Endothelial cell of umbilical vein (primary cell): ENCODE data around the gene CXCL17. TPM values are rescaled to one million over a fixed set of nuclear protein-coding genes. Genes with fewer than 3 reads are reported as not detected.

Source experiments
- BruUV-seq: library from RNA; stranded (reverse); fragments of 400-500 nt; replicated peaks from 2 replicates; lab custom pipeline; 2021; lab: Mats Ljungman, UMichigan
- CTCF ChIA-PET: fragments of 300-600, 350-600 bp; sonication (Branson Sonifier 250); formaldehyde crosslinking; loops from one replicate; lab custom pipeline; 2021; ENCODE audit warnings: antibody characterized with exemption, inconsistent platforms; lab: Charles Lee
- POLR2A ChIA-PET: fragments of 300-600, 350-600 bp; sonication (Branson Sonifier 250); formaldehyde crosslinking; loops from one replicate; lab custom pipeline; 2021; ENCODE audit warnings: antibody characterized with exemption, inconsistent platforms; lab: Charles Lee
- DNase-seq: peaks from one replicate; pipeline ENCODE4 v3.0.0-alpha.2; 2011; ENCODE audit warnings: low read depth, low spot score
- FAIRE-seq: peaks from 2 replicates; lab custom pipeline; 2011; peaks lifted over from hg19 to GRCh38; lab: Jason Lieb, UNC
- H2AFZ ChIP-seq: 2 replicates; pipeline ENCODE4 v1.6.0; 2012; ENCODE audit warnings: low read depth, low read length, control low read depth, inconsistent platforms
- H3K27ac ChIP-seq: 2 replicates; pipeline ENCODE4 v1.5.1; 2011; ENCODE audit warnings: low read depth, mild to moderate bottlenecking, control low read depth, low read length, moderate library complexity; ENCODE audit not compliant: insufficient read depth
- H3K27me3 ChIP-seq, 2 experiments: 2 replicates each; pipeline versions ENCODE4 v1.6.0 to v1.6.1; 2011; ENCODE audit warnings: low read length in 2 of 2, mixed read lengths in 1 of 2; ENCODE audit not compliant: control insufficient read depth in 2 of 2, insufficient read depth in 2 of 2
- H3K36me3 ChIP-seq, 2 experiments: 2 replicates in 1 of 2; 3 replicates in 1 of 2; pipeline ENCODE4 v1.5.1; 2011; ENCODE audit warnings: low read length in 2 of 2, mild to moderate bottlenecking in 1 of 2, moderate library complexity in 1 of 2; ENCODE audit not compliant: control insufficient read depth in 2 of 2, insufficient read depth in 2 of 2; ENCODE audit errors: extremely low read depth in 1 of 2
- H3K4me1 ChIP-seq: 3 replicates; pipeline ENCODE4 v1.5.1; 2011; ENCODE audit warnings: mild to moderate bottlenecking, low read length; ENCODE audit not compliant: control insufficient read depth, insufficient read depth; ENCODE audit errors: extremely low read depth
- H3K4me2 ChIP-seq: 2 replicates; pipeline ENCODE4 v1.6.1; 2011; ENCODE audit warnings: low read length, control low read depth, mixed read lengths; ENCODE audit not compliant: insufficient read depth
- H3K4me3 ChIP-seq, 3 experiments: fragments of 200-600 bp in 1 of 3; sonication (generic), shearing (Covaris generic) in 1 of 3; replicated peaks in 1 of 3; 2 replicates each; pipeline ENCODE4 v1.5.1; 2011 to 2016; ENCODE audit warnings: control low read depth in 3 of 3, low read length in 3 of 3, mild to moderate bottlenecking in 2 of 3, inconsistent platforms in 1 of 3, low read depth in 1 of 3, moderate library complexity in 1 of 3; ENCODE audit not compliant: insufficient read depth in 1 of 3
- H3K79me2 ChIP-seq: 2 replicates; pipeline ENCODE4 v1.6.0; 2012; ENCODE audit warnings: low read length, inconsistent platforms; ENCODE audit not compliant: control insufficient read depth, insufficient read depth
- H3K9ac ChIP-seq: replicated peaks from 2 replicates; pipeline ENCODE3; 2011; ENCODE audit warnings: low read length, control low read depth; ENCODE audit not compliant: insufficient read depth; ENCODE audit errors: extremely low read depth
- H3K9me1 ChIP-seq: replicated peaks from 3 replicates; pipeline ENCODE4 v1.6.0; 2011; ENCODE audit warnings: mild to moderate bottlenecking, low read length; ENCODE audit not compliant: control insufficient read depth, insufficient read depth; ENCODE audit errors: extremely low read depth
- H3K9me3 ChIP-seq: replicated peaks from 2 replicates; pipeline ENCODE4 v1.5.1; 2012; ENCODE audit warnings: low read length, inconsistent platforms; ENCODE audit not compliant: control insufficient read depth, insufficient read depth
- H4K20me1 ChIP-seq: replicated peaks from 2 replicates; pipeline ENCODE3; 2011; ENCODE audit warnings: mild to moderate bottlenecking, low read length; ENCODE audit not compliant: control insufficient read depth, insufficient read depth; ENCODE audit errors: extremely low read depth
- EZH2 ChIP-seq: IDR thresholded peaks from 2 replicates; pipeline ENCODE4 v1.6.1; 2012; ENCODE audit warnings: borderline replicate concordance, low read depth, mild to moderate bottlenecking, moderate library complexity, low read length, inconsistent platforms; ENCODE audit not compliant: severe bottlenecking
- FOS ChIP-seq: IDR thresholded peaks from 2 replicates; pipeline ENCODE4 v1.6.1; 2011; ENCODE audit warnings: mild to moderate bottlenecking, low read length, moderate library complexity, borderline replicate concordance; ENCODE audit not compliant: insufficient read depth
- GATA2 ChIP-seq: IDR thresholded peaks from 2 replicates; pipeline ENCODE4 v1.7.0; 2011; ENCODE audit warnings: low read depth, mild to moderate bottlenecking, moderate library complexity, mixed read lengths, low read length; ENCODE audit not compliant: insufficient read length, insufficient read depth
- JUN ChIP-seq: IDR thresholded peaks from 2 replicates; pipeline ENCODE4 v1.6.1; 2011; ENCODE audit warnings: borderline replicate concordance, low read depth; ENCODE audit not compliant: insufficient read length, insufficient read depth
- MYC ChIP-seq: IDR thresholded peaks from one replicate; pipeline ENCODE4 v1.6.1; 2011; ENCODE audit warnings: mild to moderate bottlenecking, low read depth, low read length
- POLR2A ChIP-seq: IDR thresholded peaks from 2 replicates; pipeline ENCODE4 v1.6.1; 2012; ENCODE audit warnings: low read depth, mild to moderate bottlenecking, control low read depth, low read length
- POLR2AphosphoS5 ChIP-seq: IDR thresholded peaks from 2 replicates; pipeline ENCODE4 v1.6.1; 2012; ENCODE audit warnings: low read depth, mild to moderate bottlenecking, control low read depth, low read length, moderate library complexity; ENCODE audit not compliant: insufficient read depth
- dilution Hi-C: fragments of 300-500 bp; cut with MboI; formaldehyde crosslinking; loops from one replicate; pipeline ENCODE4 v1.15.0; 2019; ENCODE audit warnings: low sequenced_read_pairs; ENCODE audit not compliant: extremely low pct_ligation_motif_present
- intact Hi-C: fragments of 100-400 bp; cut with micrococcal nuclease; formaldehyde crosslinking; loops from one replicate; pipeline ENCODE4 v1.10.0; 2022
- polyA plus RNA-seq, 4 experiments: library from polyadenylated mRNA; depleted of rRNA in 3 of 4; stranded (reverse) in 3 of 4; unstranded in 1 of 4; fragments of >200 nt; gene quantifications; 2 replicates each; pipeline versions ENCODE4 v1.2.1 to v1.2.3, GENCODE V29; 2011 to 2012; ENCODE audit warnings: missing spikeins in 1 of 4
- total RNA-seq: library from RNA; stranded (reverse); gene quantifications from 2 replicates; pipeline ENCODE4 v1.2.3, GENCODE V29; 2021
- TF ChIP-seq, protein P1 (sequence below), 2 donors: IDR thresholded peaks; 1 replicate in 1 of 2; 2 replicates in 1 of 2; pipeline ENCODE4 v1.5.1; 2011; ENCODE audit warnings: low read length in 2 of 2, mild to moderate bottlenecking in 2 of 2, moderate library complexity in 2 of 2, control low read depth in 1 of 2, inconsistent platforms in 1 of 2, low read depth in 1 of 2; ENCODE audit not compliant: insufficient read depth in 1 of 2; ENCODE audit errors: extremely low read depth in 1 of 2
- TF ChIP-seq, protein P2 (sequence below): IDR thresholded peaks from 2 replicates; pipeline ENCODE4 v1.6.1; 2011; ENCODE audit not compliant: insufficient read depth, insufficient read length

CXCL17 gene
- total and polyA plus RNA-seq, 2 donors (not counting 3 experiments of a cell fraction or from before 2014, with no cell fraction given), result not detected

DNA sequence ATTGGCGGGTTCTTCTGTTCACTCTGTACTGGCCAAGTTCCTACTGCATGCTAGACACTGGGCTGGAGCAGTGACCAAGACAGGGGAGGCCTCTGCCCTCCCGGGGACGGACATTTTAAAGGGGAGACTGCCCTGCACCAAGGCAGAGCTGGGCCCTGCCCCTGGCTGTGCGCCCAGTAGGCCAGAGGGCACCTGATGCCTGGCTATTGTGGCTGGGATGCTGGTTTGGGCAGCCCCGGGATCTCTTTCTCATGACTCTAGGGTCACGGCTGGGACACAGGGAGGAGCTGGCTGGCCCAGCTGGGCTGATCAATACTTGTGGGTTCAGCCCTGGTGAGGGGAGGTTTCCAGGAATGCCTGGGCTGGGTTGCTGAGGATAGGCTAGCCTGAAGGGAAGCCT lies 33.3 kb downstream of the CXCL17 start:
- intact Hi-C loops (no loop called here), dilution Hi-C loops (no loop called here)
- CTCF ChIA-PET, result interaction anchor here (1.0 kb wide), 1 partner anchor 9 kb away, joined by 4 read pairs; no protein-coding TSS in a partner anchor
- H3K9me3 ChIP-seq, result no peaks in the 10 kb centered on the region
- POLR2A ChIA-PET, result no interaction called here
- H3K9ac ChIP-seq, result no peak overlapping the region
- DNase-seq, result no peak
- no peak overlapping the region for H3K4me3 ChIP-seq
- no peaks in the 10 kb centered on the region for H4K20me1 ChIP-seq
- no peaks in the 10 kb centered on the region for H3K36me3 ChIP-seq
- no peak for FAIRE-seq
- H3K9me1 ChIP-seq, result no peaks in the 10 kb centered on the region
- TF ChIP-seq, protein P1, sequence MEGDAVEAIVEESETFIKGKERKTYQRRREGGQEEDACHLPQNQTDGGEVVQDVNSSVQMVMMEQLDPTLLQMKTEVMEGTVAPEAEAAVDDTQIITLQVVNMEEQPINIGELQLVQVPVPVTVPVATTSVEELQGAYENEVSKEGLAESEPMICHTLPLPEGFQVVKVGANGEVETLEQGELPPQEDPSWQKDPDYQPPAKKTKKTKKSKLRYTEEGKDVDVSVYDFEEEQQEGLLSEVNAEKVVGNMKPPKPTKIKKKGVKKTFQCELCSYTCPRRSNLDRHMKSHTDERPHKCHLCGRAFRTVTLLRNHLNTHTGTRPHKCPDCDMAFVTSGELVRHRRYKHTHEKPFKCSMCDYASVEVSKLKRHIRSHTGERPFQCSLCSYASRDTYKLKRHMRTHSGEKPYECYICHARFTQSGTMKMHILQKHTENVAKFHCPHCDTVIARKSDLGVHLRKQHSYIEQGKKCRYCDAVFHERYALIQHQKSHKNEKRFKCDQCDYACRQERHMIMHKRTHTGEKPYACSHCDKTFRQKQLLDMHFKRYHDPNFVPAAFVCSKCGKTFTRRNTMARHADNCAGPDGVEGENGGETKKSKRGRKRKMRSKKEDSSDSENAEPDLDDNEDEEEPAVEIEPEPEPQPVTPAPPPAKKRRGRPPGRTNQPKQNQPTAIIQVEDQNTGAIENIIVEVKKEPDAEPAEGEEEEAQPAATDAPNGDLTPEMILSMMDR (IDR thresholded peaks at IDR 0.05; ENCODE audit: extremely low read depth in 1 of 2, insufficient read depth in 1 of 2, low read depth in 1 of 2, low read length in 2 of 2), result no peak
- TF ChIP-seq MYC (no peak), GATA2 (no peak), EZH2 (no peak), JUN (no peak), FOS (no peak), POLR2A (no peak), POLR2AphosphoS5 (no peak)
- TF ChIP-seq, protein P2, sequence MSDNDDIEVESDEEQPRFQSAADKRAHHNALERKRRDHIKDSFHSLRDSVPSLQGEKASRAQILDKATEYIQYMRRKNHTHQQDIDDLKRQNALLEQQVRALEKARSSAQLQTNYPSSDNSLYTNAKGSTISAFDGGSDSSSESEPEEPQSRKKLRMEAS, result no peak
- no peak overlapping the region for H3K27ac ChIP-seq
- no peak overlapping the region for H2AFZ ChIP-seq
- no peaks in the 10 kb centered on the region for H3K4me1 ChIP-seq
- no peaks in the 10 kb centered on the region for H3K27me3 ChIP-seq
- no TSS peak for BruUV-seq
- H3K4me2 ChIP-seq, result no peak overlapping the region
- no peaks in the 10 kb centered on the region for H3K79me2 ChIP-seq
